Measurements from ENCODE around the gene VMO1.
A peak's percentile ranks its signal among the peaks of the same experiment; 100 is the strongest.

VMO1 gene

GRCh38 chr17:4766201-4766600 is 20.0 kb downstream of the VMO1 start:
- Histone ChIP-seq H3K9me3 (ENCODE audit: control insufficient read depth in 2 of 2, low read length in 2 of 2) (no peaks in the 10 kb centered on the region), H3K4me1 (ENCODE audit: control insufficient read depth in 2 of 2, insufficient read depth in 2 of 2, low read length in 2 of 2) (peaks cover 0 to under 1% of the 10 kb centered on the region in 2 donors), H3K4me3 (ENCODE audit: low read length in 2 of 2) (no peak overlapping the region), H3K9ac (ENCODE audit: low read depth in 1 of 2, low read length in 2 of 2) (no peak overlapping the region), H3K27me3 (ENCODE audit: control insufficient read depth in 2 of 2, insufficient read depth in 2 of 2, low read length in 2 of 2) (no peaks in the 10 kb centered on the region), H3K36me3 (ENCODE audit: control insufficient read depth in 2 of 2, insufficient read depth in 2 of 2, low read length in 2 of 2) (no peaks in the 10 kb centered on the region), H3K27ac (ENCODE audit: low read depth in 2 of 2, low read length in 2 of 2) (peak overlapping the region; percentile 43 to 47)

- no peak overlapping the region for H3K9ac ChIP-seq (ENCODE audit: low read depth in 1 of 2, low read length in 2 of 2)
- no peaks in the 10 kb centered on the region for H3K4me1 ChIP-seq (ENCODE audit: control insufficient read depth in 2 of 2, insufficient read depth in 2 of 2, low read length in 2 of 2)
- no peaks in the 10 kb centered on the region for H3K9me3 ChIP-seq (ENCODE audit: control insufficient read depth in 2 of 2, low read length in 2 of 2)
- no peaks in the 10 kb centered on the region for H3K27me3 ChIP-seq (ENCODE audit: control insufficient read depth in 2 of 2, insufficient read depth in 2 of 2, low read length in 2 of 2)
- H3K4me3 ChIP-seq (ENCODE audit: low read length in 2 of 2) = no peak overlapping the region
- no peaks in the 10 kb centered on the region for H3K36me3 ChIP-seq (ENCODE audit: control insufficient read depth in 2 of 2, insufficient read depth in 2 of 2, low read length in 2 of 2)
- peak overlapping the region in 1 of 2 donors; percentile 56 for H3K27ac ChIP-seq (ENCODE audit: low read depth in 2 of 2, low read length in 2 of 2)
Observed at GRCh38 chr17:4764595-4764994, 21.6 kb downstream of the VMO1 start.

GRCh38 chr17:4759776-4760236 is 26.4 kb downstream of the VMO1 start:
- Histone ChIP-seq H3K27ac (ENCODE audit: low read depth in 2 of 2, low read length in 2 of 2) (no peak overlapping the region), H3K9me3 (ENCODE audit: control insufficient read depth in 2 of 2, low read length in 2 of 2) (no peaks in the 10 kb centered on the region), H3K27me3 (ENCODE audit: control insufficient read depth in 2 of 2, insufficient read depth in 2 of 2, low read length in 2 of 2) (no peaks in the 10 kb centered on the region), H3K4me3 (ENCODE audit: low read length in 2 of 2) (no peak overlapping the region), H3K9ac (ENCODE audit: low read depth in 1 of 2, low read length in 2 of 2) (no peak overlapping the region), H3K36me3 (ENCODE audit: control insufficient read depth in 2 of 2, insufficient read depth in 2 of 2, low read length in 2 of 2) (no peaks in the 10 kb centered on the region), H3K4me1 (ENCODE audit: control insufficient read depth in 2 of 2, insufficient read depth in 2 of 2, low read length in 2 of 2) (no peaks in the 10 kb centered on the region)

- Histone ChIP-seq H3K27ac (ENCODE audit: low read depth in 2 of 2, low read length in 2 of 2) (no peak overlapping the region), H3K36me3 (ENCODE audit: control insufficient read depth in 2 of 2, insufficient read depth in 2 of 2, low read length in 2 of 2) (no peaks in the 10 kb centered on the region), H3K4me1 (ENCODE audit: control insufficient read depth in 2 of 2, insufficient read depth in 2 of 2, low read length in 2 of 2) (no peaks in the 10 kb centered on the region), H3K4me3 (ENCODE audit: low read length in 2 of 2) (no peak overlapping the region), H3K9me3 (ENCODE audit: control insufficient read depth in 2 of 2, low read length in 2 of 2) (no peaks in the 10 kb centered on the region), H3K27me3 (ENCODE audit: control insufficient read depth in 2 of 2, insufficient read depth in 2 of 2, low read length in 2 of 2) (peaks cover 0 to 5% of the 10 kb centered on the region in 2 donors), H3K9ac (ENCODE audit: low read depth in 1 of 2, low read length in 2 of 2) (no peak overlapping the region)
Observed at GRCh38 chr17:4753392-4753791, 32.8 kb downstream of the VMO1 start.

GRCh38 chr17:4751932-4752331 is 34.2 kb downstream of the VMO1 start:
- Histone ChIP-seq H3K27me3 (ENCODE audit: control insufficient read depth in 2 of 2, insufficient read depth in 2 of 2, low read length in 2 of 2) (peaks cover 0 to 5% of the 10 kb centered on the region in 2 donors), H3K4me3 (ENCODE audit: low read length in 2 of 2) (no peak overlapping the region), H3K9me3 (ENCODE audit: control insufficient read depth in 2 of 2, low read length in 2 of 2) (no peaks in the 10 kb centered on the region), H3K27ac (ENCODE audit: low read depth in 2 of 2, low read length in 2 of 2) (no peak overlapping the region), H3K9ac (ENCODE audit: low read depth in 1 of 2, low read length in 2 of 2) (no peak overlapping the region), H3K4me1 (ENCODE audit: control insufficient read depth in 2 of 2, insufficient read depth in 2 of 2, low read length in 2 of 2) (no peaks in the 10 kb centered on the region), H3K36me3 (ENCODE audit: control insufficient read depth in 2 of 2, insufficient read depth in 2 of 2, low read length in 2 of 2) (no peaks in the 10 kb centered on the region)

GRCh38 chr17:4750606-4751005 is 35.6 kb downstream of the VMO1 start:
- Histone ChIP-seq H3K4me3 (ENCODE audit: low read length in 2 of 2) (no peak overlapping the region), H3K36me3 (ENCODE audit: control insufficient read depth in 2 of 2, insufficient read depth in 2 of 2, low read length in 2 of 2) (no peaks in the 10 kb centered on the region), H3K9me3 (ENCODE audit: control insufficient read depth in 2 of 2, low read length in 2 of 2) (no peaks in the 10 kb centered on the region), H3K4me1 (ENCODE audit: control insufficient read depth in 2 of 2, insufficient read depth in 2 of 2, low read length in 2 of 2) (no peaks in the 10 kb centered on the region), H3K27ac (ENCODE audit: low read depth in 2 of 2, low read length in 2 of 2) (no peak overlapping the region), H3K27me3 (ENCODE audit: control insufficient read depth in 2 of 2, insufficient read depth in 2 of 2, low read length in 2 of 2) (peaks cover 0 to 5% of the 10 kb centered on the region in 2 donors), H3K9ac (ENCODE audit: low read depth in 1 of 2, low read length in 2 of 2) (no peak overlapping the region)

- H3K36me3 ChIP-seq (ENCODE audit: control insufficient read depth in 2 of 2, insufficient read depth in 2 of 2, low read length in 2 of 2) = no peaks in the 10 kb centered on the region
- no peak overlapping the region for H3K9ac ChIP-seq (ENCODE audit: low read depth in 1 of 2, low read length in 2 of 2)
- H3K9me3 ChIP-seq (ENCODE audit: control insufficient read depth in 2 of 2, low read length in 2 of 2) = no peaks in the 10 kb centered on the region
- no peak overlapping the region for H3K27ac ChIP-seq (ENCODE audit: low read depth in 2 of 2, low read length in 2 of 2)
- H3K27me3 ChIP-seq (ENCODE audit: control insufficient read depth in 2 of 2, insufficient read depth in 2 of 2, low read length in 2 of 2) = peaks cover 2 to 5% of the 10 kb centered on the region in 2 donors
- peaks cover 0 to 6% of the 10 kb centered on the region in 2 donors for H3K4me1 ChIP-seq (ENCODE audit: control insufficient read depth in 2 of 2, insufficient read depth in 2 of 2, low read length in 2 of 2)
- no peak overlapping the region for H3K4me3 ChIP-seq (ENCODE audit: low read length in 2 of 2)
Observed at GRCh38 chr17:4748686-4749085, 37.5 kb downstream of the VMO1 start.

GRCh38 chr17:4747847-4748246 is 38.3 kb downstream of the VMO1 start:
- H3K36me3 ChIP-seq (ENCODE audit: control insufficient read depth in 2 of 2, insufficient read depth in 2 of 2, low read length in 2 of 2) = no peaks in the 10 kb centered on the region
- peaks cover 0 to 5% of the 10 kb centered on the region in 2 donors for H3K27me3 ChIP-seq (ENCODE audit: control insufficient read depth in 2 of 2, insufficient read depth in 2 of 2, low read length in 2 of 2)
- H3K4me3 ChIP-seq (ENCODE audit: low read length in 2 of 2) = no peak overlapping the region
- H3K9me3 ChIP-seq (ENCODE audit: control insufficient read depth in 2 of 2, low read length in 2 of 2) = no peaks in the 10 kb centered on the region
- H3K27ac ChIP-seq (ENCODE audit: low read depth in 2 of 2, low read length in 2 of 2) = no peak overlapping the region
- peaks cover 0 to 6% of the 10 kb centered on the region in 2 donors for H3K4me1 ChIP-seq (ENCODE audit: control insufficient read depth in 2 of 2, insufficient read depth in 2 of 2, low read length in 2 of 2)
- no peak overlapping the region for H3K9ac ChIP-seq (ENCODE audit: low read depth in 1 of 2, low read length in 2 of 2)

- H3K36me3 ChIP-seq (ENCODE audit: control insufficient read depth in 2 of 2, insufficient read depth in 2 of 2, low read length in 2 of 2) = no peaks in the 10 kb centered on the region
- H3K4me3 ChIP-seq (ENCODE audit: low read length in 2 of 2) = no peak overlapping the region
- peaks cover 0 to 5% of the 10 kb centered on the region in 2 donors for H3K27me3 ChIP-seq (ENCODE audit: control insufficient read depth in 2 of 2, insufficient read depth in 2 of 2, low read length in 2 of 2)
Observed at GRCh38 chr17:4744999-4745969, 40.9 kb downstream of the VMO1 start.

GRCh38 chr17:4743898-4744297 is 42.3 kb downstream of the VMO1 start:
- Histone ChIP-seq H3K27me3 (ENCODE audit: control insufficient read depth in 2 of 2, insufficient read depth in 2 of 2, low read length in 2 of 2) (peaks cover 0 to 5% of the 10 kb centered on the region in 2 donors), H3K4me1 (ENCODE audit: control insufficient read depth in 2 of 2, insufficient read depth in 2 of 2, low read length in 2 of 2) (peaks cover 5 to 9% of the 10 kb centered on the region in 2 donors), H3K9ac (ENCODE audit: low read depth in 1 of 2, low read length in 2 of 2) (no peak overlapping the region), H3K36me3 (ENCODE audit: control insufficient read depth in 2 of 2, insufficient read depth in 2 of 2, low read length in 2 of 2) (no peaks in the 10 kb centered on the region), H3K4me3 (ENCODE audit: low read length in 2 of 2) (no peak overlapping the region), H3K27ac (ENCODE audit: low read depth in 2 of 2, low read length in 2 of 2) (no peak overlapping the region), H3K9me3 (ENCODE audit: control insufficient read depth in 2 of 2, low read length in 2 of 2) (no peaks in the 10 kb centered on the region)

More at GRCh38 chr17:4744999-4745969, 40.9 kb downstream of the VMO1 start:
- Histone ChIP-seq H3K9me3 (ENCODE audit: control insufficient read depth in 2 of 2, low read length in 2 of 2) (no peaks in the 10 kb centered on the region), H3K4me1 (ENCODE audit: control insufficient read depth in 2 of 2, insufficient read depth in 2 of 2, low read length in 2 of 2) (peaks cover 0 to 6% of the 10 kb centered on the region in 2 donors), H3K27ac (ENCODE audit: low read depth in 2 of 2, low read length in 2 of 2) (no peak overlapping the region), H3K9ac (ENCODE audit: low read depth in 1 of 2, low read length in 2 of 2) (no peak overlapping the region)
